Calu3 (cell line): Measurements from ENCODE around the gene PPP1R14C. TPM values are rescaled to one million over a fixed set of nuclear protein-coding genes. Genes with fewer than 3 reads are reported as not detected.

Experiments
- BruUV-seq: library from RNA; stranded (reverse); fragments of 400-500 nt; replicated peaks from 2 replicates; lab custom pipeline; 2021; lab: Mats Ljungman, UMichigan
- CTCF ChIA-PET: fragments of 300-600 bp; sonication (Branson Sonifier 250); formaldehyde crosslinking; loops from one replicate; lab custom pipeline; 2022; ENCODE audit warnings: antibody characterized with exemption; lab: Charles Lee
- DNase-seq: peaks from one replicate; pipeline ENCODE4 v3.0.0; 2022
- H3K27ac Mint-ChIP-seq: one replicate; pipeline ENCODE4 v1.8.0; 2022; ENCODE audit warnings: mixed read lengths; ENCODE audit not compliant: unreplicated experiment
- H3K27me3 Mint-ChIP-seq: one replicate; pipeline ENCODE4 v1.8.0; 2022; ENCODE audit warnings: mixed read lengths; ENCODE audit not compliant: unreplicated experiment
- H3K36me3 Mint-ChIP-seq: one replicate; pipeline ENCODE4 v1.8.0; 2022; ENCODE audit warnings: mild to moderate bottlenecking, moderate library complexity, mixed read lengths; ENCODE audit not compliant: insufficient read depth, unreplicated experiment
- H3K4me1 Mint-ChIP-seq: one replicate; pipeline ENCODE4 v1.8.0; 2022; ENCODE audit warnings: mild to moderate bottlenecking, low read depth, mixed read lengths; ENCODE audit not compliant: unreplicated experiment
- H3K4me3 Mint-ChIP-seq: one replicate; pipeline ENCODE4 v1.8.0; 2022; ENCODE audit warnings: mild to moderate bottlenecking, low read depth, moderate library complexity, mixed read lengths; ENCODE audit not compliant: unreplicated experiment
- H3K9me3 Mint-ChIP-seq: one replicate; pipeline ENCODE4 v1.8.0; 2022; ENCODE audit warnings: low read depth, mixed read lengths; ENCODE audit not compliant: unreplicated experiment
- CTCF ChIP-seq: fragments of 200-600 bp; IDR thresholded peaks from one replicate; pipeline ENCODE4 v1.8.0; 2022; ENCODE audit warnings: antibody characterized with exemption; ENCODE audit not compliant: unreplicated experiment
- intact Hi-C: fragments of 100-400 bp; cut with micrococcal nuclease; formaldehyde crosslinking; loops from one replicate; pipeline ENCODE4 v1.10.0; 2022; ENCODE audit not compliant: unreplicated experiment
- total RNA-seq: library from RNA; stranded (reverse); gene quantifications from 2 replicates; pipeline ENCODE4 v1.2.3, GENCODE V29; 2022

PPP1R14C gene
- total RNA-seq, 1 experiment from 2014 or later, result 3.6 TPM

DNA sequence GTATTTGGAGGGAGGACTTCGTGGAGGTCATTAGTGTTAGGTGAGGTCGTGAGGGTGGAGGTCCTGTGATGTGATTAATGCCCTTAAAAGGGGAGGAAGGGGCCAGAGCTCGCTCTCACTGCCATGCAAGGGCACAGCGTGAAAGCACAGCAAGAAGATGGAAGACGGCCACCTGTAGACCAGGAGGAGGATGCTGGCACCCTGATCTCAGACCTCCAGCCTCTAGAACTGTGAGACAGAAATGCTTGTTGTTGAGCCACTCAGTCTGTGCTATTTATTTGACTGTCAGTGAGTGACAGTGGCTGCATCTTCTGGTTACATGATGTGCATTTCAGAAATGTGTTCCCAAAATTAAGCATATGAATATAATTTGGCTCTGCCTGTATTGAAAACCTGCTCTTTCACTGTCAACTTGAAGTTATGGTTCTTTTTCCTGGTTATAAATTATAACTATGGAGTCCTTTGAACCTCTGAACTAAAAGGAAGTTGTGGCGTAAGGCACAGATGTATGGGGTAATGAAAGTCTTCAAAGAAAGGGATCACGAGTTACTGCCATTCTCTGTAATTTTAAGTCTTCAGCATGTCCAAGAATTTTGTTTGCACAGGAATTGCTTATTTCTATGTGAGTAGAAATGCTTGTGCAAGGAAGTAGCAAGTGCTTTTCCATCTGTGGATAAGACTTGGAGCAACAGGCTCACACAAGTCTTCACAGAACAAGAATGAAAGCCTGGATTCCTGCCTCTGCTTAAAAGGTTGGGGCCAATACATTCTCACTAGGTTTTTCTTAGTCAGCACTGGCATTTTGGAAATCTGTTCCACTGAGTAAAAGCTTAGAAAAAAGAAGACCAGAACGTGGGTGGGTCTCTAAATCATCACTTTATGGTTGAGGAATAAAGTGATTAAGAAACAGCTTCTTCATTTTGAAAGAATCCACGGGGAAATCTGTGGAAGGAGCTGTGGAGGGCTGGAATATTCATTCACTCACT, 10.3 kb downstream of the PPP1R14C start:
- H3K27ac Mint-ChIP-seq, result no peak overlapping the region
- peaks cover 18% of the 10 kb centered on the region for H3K27me3 Mint-ChIP-seq
- TF ChIP-seq CTCF, result no peak
- intact Hi-C loops, result no loop called here
- peaks cover 12% of the 10 kb centered on the region for H3K4me1 Mint-ChIP-seq
- no peak for DNase-seq
- no peak overlapping the region for H3K4me3 Mint-ChIP-seq
- BruUV-seq, result no TSS peak
- CTCF ChIA-PET, result interaction anchor here (0.9 kb wide), 1 partner anchor 73 kb away, joined by 3 read pairs; no protein-coding TSS in a partner anchor
- no peaks in the 10 kb centered on the region for H3K9me3 Mint-ChIP-seq
- no peaks in the 10 kb centered on the region for H3K36me3 Mint-ChIP-seq

GRCh38 chr6:150153905-150154492, 11.2 kb downstream of the PPP1R14C start:
- DNase-seq, result no peak

GRCh38 chr6:150156460-150156859, 13.6 kb downstream of the PPP1R14C start:
- no peak for TF ChIP-seq CTCF
- no peak overlapping the region for H3K27ac Mint-ChIP-seq
- CTCF ChIA-PET, result no interaction called here
- DNase-seq, result no peak
- H3K27me3 Mint-ChIP-seq, result peaks cover 2% of the 10 kb centered on the region
- no peak overlapping the region for H3K4me3 Mint-ChIP-seq
- intact Hi-C loops, result no loop called here
- no peaks in the 10 kb centered on the region for H3K9me3 Mint-ChIP-seq
- BruUV-seq, result no TSS peak
- H3K36me3 Mint-ChIP-seq, result no peaks in the 10 kb centered on the region
- no peaks in the 10 kb centered on the region for H3K4me1 Mint-ChIP-seq

More at GRCh38 chr6:150153905-150154492, 11.2 kb downstream of the PPP1R14C start:
- Mint-ChIP-seq H3K9me3 (no peaks in the 10 kb centered on the region), H3K27ac (no peak overlapping the region), H3K4me1 (peaks cover 12% of the 10 kb centered on the region), H3K4me3 (no peak overlapping the region), H3K36me3 (no peaks in the 10 kb centered on the region), H3K27me3 (peaks cover 18% of the 10 kb centered on the region)
- TF ChIP-seq CTCF, result no peak
- intact Hi-C loops, result no loop called here
- no TSS peak for BruUV-seq
- CTCF ChIA-PET, result interaction anchor here (0.9 kb wide), 1 partner anchor 74 kb away, joined by 3 read pairs; no protein-coding TSS in a partner anchor

- Mint-ChIP-seq H3K27me3 (no peaks in the 10 kb centered on the region), H3K27ac (no peak overlapping the region), H3K9me3 (no peaks in the 10 kb centered on the region), H3K36me3 (no peaks in the 10 kb centered on the region), H3K4me1 (no peaks in the 10 kb centered on the region), H3K4me3 (no peak overlapping the region)
- intact Hi-C loops, result no loop called here
- CTCF ChIA-PET, result no interaction called here
- no peak for TF ChIP-seq CTCF
- no peak for DNase-seq
- no TSS peak for BruUV-seq
Measured at GRCh38 chr6:150157081-150157480, 14.2 kb downstream of the PPP1R14C start.
